ENCODE results near the gene MS4A15.
"Not testable (repeated sequence)": the region's sequence is repeated elsewhere in the genome, so short reads cannot be mapped to it uniquely, and the experiment has no call there.

Gene MS4A15

GRCh38 chr11:60757231-60757800 is 649 bp downstream of the MS4A15 start:
- DNase-seq, result no peak

- DNase-seq, result not testable (repeated sequence)
These were observed 2.0 kb downstream of the MS4A15 start for GRCh38 chr11:60758671-60759070.

DNA sequence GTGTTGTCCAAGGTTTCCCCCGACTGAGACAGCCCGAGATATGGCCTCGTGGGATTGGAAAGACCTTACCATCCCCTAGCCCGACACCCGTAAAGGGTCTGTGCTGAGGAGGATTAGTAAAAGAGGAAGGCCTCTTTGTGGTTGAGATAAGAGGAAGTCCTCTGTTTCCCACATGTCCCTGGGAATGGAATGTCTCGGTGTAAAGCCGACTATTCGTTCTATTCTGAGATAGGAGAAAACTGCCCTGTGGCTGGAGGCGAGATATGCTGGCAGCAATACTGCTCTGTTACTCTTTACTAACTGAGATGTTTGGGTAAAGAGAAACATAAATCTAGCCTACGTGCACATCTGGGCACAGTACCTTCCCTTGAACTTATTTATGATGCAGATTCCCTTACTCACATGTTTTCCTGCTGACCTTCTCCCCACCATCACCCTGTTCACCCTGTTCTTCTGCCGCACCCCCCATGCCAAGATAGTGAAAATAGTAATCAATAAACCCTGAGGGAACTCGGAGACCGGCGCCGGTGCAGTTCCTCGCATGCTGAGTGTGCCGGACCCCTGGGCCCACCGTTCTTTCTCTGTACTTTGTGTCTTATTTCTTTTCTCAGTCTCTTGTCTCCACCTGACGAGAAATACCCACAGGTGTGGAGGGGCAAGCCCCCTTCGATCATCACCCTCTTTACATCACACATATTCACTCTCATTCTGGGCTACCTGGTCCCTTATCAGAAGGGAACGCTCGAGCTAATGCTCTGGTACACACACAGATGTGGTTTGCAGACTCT is 3.0 kb downstream of the MS4A15 start:
- not testable (repeated sequence) for DNase-seq

DNA sequence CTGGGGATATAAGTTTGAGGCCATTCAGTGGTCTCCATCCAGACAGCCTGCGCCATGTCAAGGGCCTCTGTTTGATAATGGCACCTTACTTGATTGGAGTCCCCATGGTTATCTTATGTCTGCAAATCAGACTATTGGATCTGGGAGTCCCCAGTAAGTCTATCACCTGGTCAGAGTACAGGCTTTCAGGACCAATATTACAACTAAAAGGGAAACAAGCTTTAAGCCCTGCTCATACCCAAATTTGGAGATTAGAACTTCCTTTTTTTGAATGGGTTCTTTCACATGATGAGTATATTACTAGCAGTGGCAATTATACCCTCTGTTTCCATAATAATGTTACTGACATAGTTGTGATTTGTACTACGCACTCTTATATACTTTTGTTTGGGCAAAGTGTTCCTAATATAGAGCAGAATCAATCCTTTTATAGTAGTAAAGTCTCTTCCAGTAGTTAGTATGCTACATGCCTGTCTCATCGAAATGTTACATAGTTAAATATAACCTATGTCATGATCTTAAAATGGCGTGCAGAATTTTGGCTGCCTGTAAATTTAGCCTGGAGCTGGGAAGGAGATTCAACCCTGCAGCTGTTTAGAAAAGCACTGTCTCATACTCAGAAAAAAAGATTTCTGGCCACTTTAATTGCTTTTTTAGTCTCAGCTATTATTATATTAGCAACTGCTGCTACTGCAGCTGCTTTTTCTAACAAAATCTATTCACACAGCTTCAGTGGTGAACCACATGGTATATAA is 4.9 kb downstream of the MS4A15 start:
- no peak for DNase-seq

GRCh38 chr11:60762851-60763691 is 6.4 kb downstream of the MS4A15 start:
- peak; percentile 23 to 55 for DNase-seq

DNA sequence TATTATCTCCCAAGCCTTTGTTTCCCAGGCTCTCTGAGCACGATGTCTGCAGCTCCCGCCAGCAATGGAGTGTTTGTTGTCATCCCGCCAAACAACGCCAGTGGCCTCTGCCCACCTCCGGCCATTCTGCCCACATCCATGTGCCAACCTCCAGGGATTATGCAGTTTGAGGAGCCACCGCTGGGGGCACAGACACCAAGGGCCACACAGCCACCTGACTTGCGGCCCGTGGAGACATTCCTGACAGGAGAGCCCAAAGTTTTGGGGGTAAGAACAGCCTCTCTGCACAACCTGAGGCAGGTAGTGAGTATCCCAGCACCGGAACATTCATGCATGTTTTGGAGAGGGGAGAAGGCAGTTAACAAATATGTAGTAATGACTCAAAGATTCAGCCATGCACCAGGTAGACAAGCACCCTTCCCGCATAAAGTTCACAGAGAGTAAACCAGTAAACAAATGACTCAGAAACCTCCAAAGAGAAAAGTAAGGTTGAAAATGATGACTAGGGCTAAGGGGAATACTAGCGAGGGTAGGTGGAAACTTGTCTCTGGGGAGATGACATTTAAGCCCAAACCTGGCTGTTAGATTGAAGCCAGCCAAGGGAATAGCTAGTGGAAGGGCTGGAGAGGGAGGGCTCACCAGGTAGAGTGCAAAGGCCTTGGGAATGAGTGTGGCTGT is 7.2 kb downstream of the MS4A15 start:
- DNase-seq, result peak in 1 of 2 experiments; percentile 33

GRCh38 chr11:60764879-60765278 is 8.2 kb downstream of the MS4A15 start:
- DNase-seq, result no peak

GRCh38 chr11:60765355-60765754 is 8.7 kb downstream of the MS4A15 start:
- no peak for DNase-seq

DNA sequence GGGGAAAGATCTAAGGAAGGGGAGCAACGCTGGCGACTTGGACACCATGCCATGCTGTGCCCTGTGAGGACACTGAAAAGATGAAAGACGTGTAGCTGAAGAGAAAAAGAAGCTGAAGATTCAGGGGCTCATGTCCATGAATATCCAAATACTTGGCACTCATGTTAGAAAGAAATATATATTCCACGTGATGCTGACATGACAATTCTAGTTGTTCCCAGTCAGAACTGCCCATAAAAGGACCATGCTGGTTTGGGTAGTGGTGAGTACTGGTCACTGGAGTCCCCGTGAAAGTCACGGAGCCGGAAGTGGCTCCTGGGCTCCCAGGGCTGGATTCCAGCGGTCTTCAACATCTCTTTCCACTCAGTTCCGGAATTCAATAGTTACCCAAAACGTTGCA is 9.9 kb downstream of the MS4A15 start:
- no peak for DNase-seq

GRCh38 chr11:60767388-60767811 is 10.7 kb downstream of the MS4A15 start:
- DNase-seq, result peak in 1 of 2 experiments; percentile 59

- DNase-seq, result no peak
These were observed 11.5 kb downstream of the MS4A15 start for GRCh38 chr11:60768202-60768601.

DNA sequence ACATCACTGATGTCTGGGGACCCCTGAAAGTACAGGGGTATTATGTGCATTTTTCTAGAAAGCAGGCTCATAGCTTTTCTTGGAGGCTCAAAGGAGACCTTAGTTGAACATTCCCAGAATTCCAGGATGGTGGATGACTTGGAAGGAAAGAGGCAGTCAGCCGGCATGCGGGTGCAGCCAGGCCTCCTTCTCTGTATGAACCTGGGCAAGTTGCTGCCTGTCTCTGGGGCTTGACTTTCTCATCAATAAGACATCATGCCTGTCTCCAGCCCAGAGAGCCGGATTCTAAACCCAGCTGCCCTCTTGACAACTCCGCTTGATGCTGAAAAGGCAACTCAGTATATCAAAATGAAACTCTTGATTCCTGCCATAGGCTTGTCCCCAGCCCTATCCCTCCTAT is 12.6 kb downstream of the MS4A15 start:
- no peak for DNase-seq

DNA sequence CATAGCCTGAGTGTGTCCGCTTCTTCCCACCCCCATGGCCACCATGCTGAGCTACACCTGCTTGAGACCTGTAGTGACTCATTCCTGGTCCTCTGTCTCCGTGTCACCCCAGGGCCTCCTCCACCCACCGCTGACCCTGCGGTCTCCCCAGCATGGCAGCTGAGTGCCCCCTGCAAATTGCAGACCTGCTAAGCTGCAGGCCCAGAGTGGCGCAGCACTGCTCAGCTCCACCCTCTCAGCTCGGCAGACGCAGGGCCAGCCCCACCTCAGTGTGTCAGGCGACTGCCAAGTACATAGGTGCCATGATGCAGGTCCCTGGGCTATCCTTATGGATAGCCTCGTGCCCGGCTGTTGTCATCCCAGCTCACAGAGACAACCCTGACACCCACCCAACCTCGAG is 13.1 kb downstream of the MS4A15 start:
- no peak for DNase-seq

- DNase-seq, result no peak
These were observed 14.5 kb downstream of the MS4A15 start for GRCh38 chr11:60771146-60771545.

- no peak for DNase-seq
These were observed 15.3 kb downstream of the MS4A15 start for GRCh38 chr11:60771879-60772525.

DNA sequence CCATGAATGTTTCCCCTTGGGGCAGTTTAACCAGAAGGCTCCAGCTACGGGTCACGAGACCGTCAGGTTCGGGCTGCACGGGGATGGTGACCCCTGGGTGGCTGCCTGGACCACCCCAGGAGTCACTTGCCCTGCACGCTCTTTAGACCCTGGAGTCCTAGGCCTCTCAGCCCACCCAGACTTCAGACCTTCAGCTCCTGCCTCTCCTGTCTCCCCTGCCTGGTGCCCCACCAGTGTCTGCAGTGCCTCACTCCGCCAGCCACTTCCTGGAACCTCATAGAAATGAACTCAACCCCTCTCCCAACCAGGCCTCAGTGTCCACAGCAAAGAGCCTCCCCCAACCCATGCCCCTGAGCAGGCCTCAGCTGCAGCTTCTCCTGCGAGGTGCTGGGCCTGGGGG is 16.0 kb downstream of the MS4A15 start:
- no peak for DNase-seq

DNA sequence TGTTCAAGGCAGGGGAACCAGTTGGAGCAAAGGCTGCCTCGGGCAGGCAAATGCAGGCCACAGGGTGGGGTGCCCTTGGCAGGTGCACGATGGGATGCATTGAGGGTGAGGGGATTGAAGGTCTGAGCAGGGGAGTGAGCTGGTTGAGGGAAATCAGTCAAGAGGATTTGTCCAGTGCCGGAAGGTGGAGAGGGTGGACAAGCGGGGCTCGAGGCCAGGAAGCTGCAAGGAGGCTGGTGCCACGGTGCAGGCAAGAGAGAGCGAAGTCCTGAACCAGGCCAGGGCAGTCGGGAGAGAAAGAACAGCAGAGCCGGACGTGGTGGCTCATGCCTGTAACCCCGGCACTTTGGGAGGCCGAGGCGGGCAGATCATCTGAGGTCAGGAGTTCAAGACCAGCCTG is 18.1 kb downstream of the MS4A15 start:
- no peak for DNase-seq

- peak; percentile 87 to 95 for DNase-seq
These were observed 18.8 kb downstream of the MS4A15 start for GRCh38 chr11:60775420-60775961.

DNA sequence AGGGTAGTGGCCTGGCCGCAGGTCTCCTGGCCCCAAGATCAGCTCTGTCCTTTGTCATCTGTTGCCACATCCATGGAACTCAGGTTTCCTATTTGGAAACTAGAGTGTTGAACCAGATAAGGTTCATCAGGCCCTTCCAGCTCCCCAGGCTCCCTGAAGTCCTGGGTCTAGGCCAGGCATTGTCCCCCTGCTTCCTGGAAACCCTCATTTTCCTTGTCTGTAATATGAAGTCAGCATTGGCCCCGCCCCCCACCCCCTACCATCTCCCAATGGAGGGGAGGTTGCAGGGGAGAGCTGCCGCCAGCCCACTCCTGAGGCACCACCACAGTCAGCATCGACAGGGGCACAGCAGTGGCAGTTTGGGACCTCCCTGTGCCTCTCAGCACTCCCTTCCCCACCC is 19.5 kb downstream of the MS4A15 start:
- no peak for DNase-seq

GRCh38 chr11:60777106-60777505 is 20.4 kb downstream of the MS4A15 start:
- no peak for DNase-seq

DNA sequence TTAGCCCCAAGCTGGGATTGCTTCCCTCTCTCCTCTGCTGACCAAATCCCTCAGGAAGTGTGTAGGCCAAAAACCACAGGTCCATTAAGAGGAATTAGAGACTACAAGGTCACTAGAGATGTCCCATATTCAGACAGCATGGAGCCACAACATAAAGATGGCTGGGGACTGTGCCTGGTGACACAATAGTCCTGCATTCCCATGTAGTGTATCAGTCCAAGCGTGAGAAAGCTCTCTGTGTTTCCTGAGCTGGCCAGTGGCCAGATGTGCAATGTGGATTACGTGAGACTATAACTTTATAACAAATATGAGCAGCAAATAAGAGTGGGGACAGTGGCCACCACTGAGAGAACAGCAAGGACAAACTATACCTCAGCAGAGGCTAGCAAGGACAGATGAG is 20.9 kb downstream of the MS4A15 start:
- no peak for DNase-seq

- no peak for DNase-seq
These were observed 23.4 kb downstream of the MS4A15 start for GRCh38 chr11:60780065-60780464.

Data from NCI-H526 (cell line).